ENCODE measurements around the gene SNAP91. TPM values are rescaled to one million over a fixed set of nuclear protein-coding genes. Genes with fewer than 3 reads are reported as not detected.

SNAP91 gene
- total and polyA plus RNA-seq, 9 of the 15 experiments (the other 6 are each of a cell fraction or from before 2014, with no cell fraction given) = not detected

GRCh38 chr6:83536034-83536646 lies 172.8 kb downstream of the SNAP91 start:
- intact Hi-C loops (cut with micrococcal nuclease) (loop anchor here (5.0 kb wide), 1 partner anchor 56 kb away; no protein-coding TSS in a partner anchor), in situ Hi-C loops (cut with MboI) (no loop called here)
- Histone ChIP-seq H3K4me1 (replicated peaks in 1 of 2; ENCODE audit: control insufficient read depth in 2 of 2, insufficient read depth in 2 of 2, low read length in 2 of 2) (no peaks in the 10 kb centered on the region), H2AFZ (ENCODE audit: low read depth, low read length) (no peak overlapping the region), H3K79me2 (ENCODE audit: control insufficient read depth, insufficient read depth, low read length) (no peaks in the 10 kb centered on the region), H3K9me1 (ENCODE audit: control insufficient read depth, insufficient read depth, low read length) (no peaks in the 10 kb centered on the region), H3K4me2 (ENCODE audit: insufficient read depth, low read length) (no peak overlapping the region), H3K4me3 (no peak overlapping the region), H3K36me3 (ENCODE audit: control insufficient read depth, insufficient read depth, low read length) (no peaks in the 10 kb centered on the region), H3K9me3 (replicated peaks; ENCODE audit: control insufficient read depth, insufficient read depth, low read depth, low read length) (no peaks in the 10 kb centered on the region), H3K27me3 (ENCODE audit: control insufficient read depth in 2 of 2, insufficient read depth in 2 of 2, low read length in 2 of 2) (no peaks in the 10 kb centered on the region; a peak in 1 of 5 replicates), H3K9ac (ENCODE audit: insufficient read depth in 1 of 2, low read depth in 2 of 2, low read length in 2 of 2) (no peak overlapping the region), H4K20me1 (replicated peaks; ENCODE audit: control insufficient read depth, insufficient read depth, low read length) (no peaks in the 10 kb centered on the region), H3K27ac (ENCODE audit: extremely low read depth, low read depth, low read length) (no peak overlapping the region)
- FAIRE-seq (peak; percentile 90), ATAC-seq (peak; percentile 87), DNase-seq (ENCODE audit: extremely low read depth in 1 of 4, low spot score in 3 of 4) (peak; percentile 46 to 72 (median 58))
- ChIA-PET CTCF (ENCODE audit: low intra/inter-chr PET ratio) (interaction anchor here (0.9 to 1.5 kb wide), 2 partner anchors 56 to 315 kb away, joined by 3 to 7 read pairs; no protein-coding TSS in a partner anchor), POLR2A (interaction anchor here (0.6 to 0.7 kb wide), 3 partner anchors 22 to 1657 kb away, joined by 3 read pairs; no protein-coding TSS in a partner anchor)
- no TSS peak for BruUV-seq (replicated peaks)
- 0 out of 2 replicates have a peak, but pooled peaks have one; percentile 28 for TF ChIP-seq KLF16 (IDR thresholded peaks at IDR 0.05)
- peak; percentile 25; the same call in 1 of the 2 replicates for TF ChIP-seq REST (IDR thresholded peaks at IDR 0.05; ENCODE audit: borderline replicate concordance)
- TF ChIP-seq REST (CRISPR knock-in tag; IDR thresholded peaks at IDR 0.05; ENCODE audit: low read depth) = no peak
- TF ChIP-seq BACH1 (tag; IDR thresholded peaks at IDR 0.05) = no peak
- TF ChIP-seq SMC3 (conservative IDR thresholded peaks at IDR 0.05; ENCODE audit: insufficient read depth, low read depth, low read length) = peak; percentile 37
- TF ChIP-seq CTCF (IDR thresholded peaks at IDR 0.05 in 2 of 3, conservative IDR thresholded peaks at IDR 0.05 in 1 of 3; ENCODE audit: insufficient read depth in 2 of 3, low read depth in 1 of 3, low read length in 3 of 3) = peak; percentile 65 to 88 (median 76)
- no peak for TF ChIP-seq ZNF589 (CRISPR knock-in tag; IDR thresholded peaks at IDR 0.05; ENCODE audit: low read depth)
- TF ChIP-seq RAD21 (CRISPR knock-in tag; conservative IDR thresholded peaks at IDR 0.05 in 1 of 2, IDR thresholded peaks at IDR 0.05 in 1 of 2) = peak; percentile 35 to 67; a peak in 3 of 4 replicates
- 11% methylated on average over 5 of the region's 5 CpGs for WGBS (ENCODE audit: insufficient coverage, low coverage, missing lambda C conversion rate)

Data from K562 (cell line).